Measurements from ENCODE around the gene TGM4. TPM values are rescaled to one million over a fixed set of nuclear protein-coding genes. Genes with fewer than 3 reads are reported as not detected.

TGM4 gene
- polyA plus RNA-seq, 3 donors, result 0.05 to 0.13 (median 0.09) TPM

DNA sequence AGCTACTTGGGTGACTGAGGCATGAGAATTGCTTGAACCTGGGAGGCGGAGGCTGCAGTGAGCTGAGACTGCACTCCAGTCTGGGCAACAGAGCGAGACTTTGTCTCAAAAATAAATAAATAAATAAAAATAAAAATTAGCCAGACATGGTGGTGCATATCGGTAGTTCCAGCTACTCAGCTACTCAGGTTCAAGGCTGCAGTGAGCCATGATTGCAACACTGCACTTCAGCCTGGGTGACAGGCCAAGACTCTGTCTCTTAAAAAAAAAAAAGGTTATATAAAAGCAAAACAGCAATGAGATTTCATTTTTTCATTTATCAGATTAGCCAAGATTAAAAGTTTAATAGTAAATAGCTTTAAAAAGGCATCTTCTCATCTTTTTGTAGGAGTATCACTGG is 2.9 kb downstream of the TGM4 start:
- DNase-seq, result no peak

GRCh38 chr3:44880284-44880683 is 5.9 kb downstream of the TGM4 start:
- DNase-seq, result no peak

DNA sequence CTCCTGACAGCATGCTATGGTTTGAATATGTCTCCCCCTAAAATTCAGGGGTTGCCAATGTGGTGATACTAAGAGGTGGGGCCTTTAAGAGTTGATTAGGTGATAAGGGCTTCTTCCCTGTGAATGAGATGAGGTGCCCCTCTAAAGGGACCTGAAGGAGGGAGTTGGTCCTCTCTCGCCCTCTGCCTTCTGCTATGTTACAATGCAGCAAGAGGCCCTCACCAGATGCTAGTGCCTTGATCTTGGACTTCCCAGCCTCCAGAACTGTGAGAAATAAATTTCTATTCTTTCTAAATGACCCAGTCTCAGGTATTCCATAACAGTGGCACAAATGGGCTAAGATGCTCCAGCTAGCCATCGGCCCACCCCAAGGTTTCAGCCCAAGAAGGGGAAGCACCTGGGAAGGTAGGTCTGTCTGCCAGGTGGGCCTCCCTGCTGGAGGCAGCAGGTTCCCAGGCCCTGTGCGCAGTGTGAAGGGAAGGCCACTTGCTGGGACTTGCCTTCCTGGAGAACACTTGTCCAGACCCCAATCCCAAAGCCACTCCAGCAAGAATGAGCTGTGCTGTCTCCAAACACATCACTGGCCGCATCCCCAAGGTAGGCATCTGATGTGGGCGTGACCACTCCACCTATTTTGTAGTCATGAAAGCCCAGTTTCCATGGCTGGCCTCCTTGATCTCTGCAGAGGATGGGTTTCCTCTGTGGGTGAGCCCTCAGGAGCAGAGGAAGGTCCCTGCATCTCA is 9.0 kb downstream of the TGM4 start:
- DNase-seq, result no peak

DNA sequence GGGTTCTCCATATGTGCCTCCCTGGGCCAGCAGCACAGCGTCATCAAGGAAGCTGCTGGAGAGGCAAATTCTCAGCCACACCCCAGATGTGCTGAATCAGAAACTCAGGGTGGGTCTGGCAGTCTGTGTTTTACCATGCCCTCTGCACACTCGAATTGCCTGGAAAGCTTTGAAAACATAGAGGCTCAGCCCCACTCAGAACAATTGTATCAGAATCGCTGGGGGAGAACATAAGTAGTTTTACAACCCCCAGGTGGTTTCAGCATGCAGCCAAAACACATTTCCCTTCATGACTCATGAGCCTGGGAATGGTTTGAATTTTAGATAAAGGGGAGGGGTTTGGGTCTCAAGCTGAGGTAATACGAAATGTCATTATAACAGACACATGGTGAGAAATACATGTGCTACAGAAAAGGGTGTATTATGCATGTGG is 9.6 kb downstream of the TGM4 start:
- DNase-seq, result no peak

- DNase-seq, result no peak
Observed at GRCh38 chr3:44885618-44886017, 11.2 kb downstream of the TGM4 start.

DNA sequence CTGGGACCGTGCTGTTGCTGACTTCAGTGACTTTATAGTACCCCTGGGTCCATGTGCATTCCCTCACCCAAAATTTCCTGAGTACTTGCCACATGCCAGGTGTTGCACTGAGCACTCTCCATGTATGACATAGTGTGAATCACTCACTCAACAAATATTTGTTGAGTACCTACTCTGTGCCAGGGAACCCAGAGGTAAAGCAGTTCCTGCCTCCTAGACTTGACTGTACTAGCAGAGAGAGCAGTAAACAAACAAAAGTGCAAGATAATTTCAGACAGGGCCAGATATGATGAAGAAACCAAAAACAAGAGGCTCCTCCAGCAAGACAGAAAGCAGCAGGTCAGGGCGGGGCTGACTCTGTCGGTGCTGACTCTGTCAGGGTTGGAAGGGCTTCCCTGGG is 12.2 kb downstream of the TGM4 start:
- no peak for DNase-seq

GRCh38 chr3:44887101-44887500 is 12.7 kb downstream of the TGM4 start:
- DNase-seq, result no peak

- no peak for DNase-seq
Observed at GRCh38 chr3:44890258-44890657, 15.8 kb downstream of the TGM4 start.

GRCh38 chr3:44890852-44891251 is 16.4 kb downstream of the TGM4 start:
- DNase-seq, result no peak

GRCh38 chr3:44892689-44893088 is 18.3 kb downstream of the TGM4 start:
- no peak for DNase-seq

GRCh38 chr3:44893097-44893496 is 18.7 kb downstream of the TGM4 start:
- DNase-seq, result no peak

DNA sequence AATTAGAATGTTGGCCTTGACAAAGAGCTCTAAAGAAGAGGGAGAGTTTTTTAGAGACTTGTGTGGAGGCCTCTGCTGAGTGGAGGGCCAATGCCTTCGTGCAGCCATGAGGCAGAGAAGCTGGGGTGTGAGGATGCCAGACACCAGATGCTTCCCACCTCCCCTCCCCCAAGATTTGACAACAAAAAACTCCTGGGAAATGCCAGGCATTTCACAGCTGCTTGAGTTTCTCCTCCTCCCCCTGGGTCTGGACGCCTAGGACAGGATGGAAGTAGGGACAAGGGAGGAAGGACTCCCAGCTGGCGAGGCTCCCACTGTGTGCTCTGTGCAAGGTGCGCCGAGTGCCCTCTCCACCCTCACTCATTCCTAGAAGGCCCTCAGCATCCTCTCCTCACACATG is 20.1 kb downstream of the TGM4 start:
- no peak for DNase-seq

DNA sequence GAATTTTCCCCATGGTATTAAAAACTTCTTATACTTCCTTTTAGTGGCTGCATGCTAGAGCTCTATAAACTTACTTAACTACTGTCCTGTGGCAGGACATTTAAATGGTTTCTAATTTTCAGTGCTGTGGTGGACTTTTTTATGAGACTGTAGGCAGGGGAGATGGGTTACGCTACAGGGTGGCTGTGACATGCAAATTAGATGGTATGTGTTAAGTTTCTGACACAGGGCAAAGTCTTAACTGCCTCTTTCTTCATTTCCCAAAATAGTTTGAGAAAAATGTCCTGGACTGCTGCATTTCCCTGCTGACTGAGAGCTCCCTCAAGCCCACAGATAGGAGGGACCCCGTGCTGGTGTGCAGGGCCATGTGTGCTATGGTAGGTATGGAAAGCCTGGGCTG is 22.0 kb downstream of the TGM4 start:
- DNase-seq, result no peak

GRCh38 chr3:44899683-44900367 is 25.4 kb downstream of the TGM4 start:
- DNase-seq, result no peak

- DNase-seq, result no peak
Observed at GRCh38 chr3:44902628-44903027, 28.2 kb downstream of the TGM4 start.

- DNase-seq, result no peak
Observed at GRCh38 chr3:44903314-44903713, 28.9 kb downstream of the TGM4 start.

DNA sequence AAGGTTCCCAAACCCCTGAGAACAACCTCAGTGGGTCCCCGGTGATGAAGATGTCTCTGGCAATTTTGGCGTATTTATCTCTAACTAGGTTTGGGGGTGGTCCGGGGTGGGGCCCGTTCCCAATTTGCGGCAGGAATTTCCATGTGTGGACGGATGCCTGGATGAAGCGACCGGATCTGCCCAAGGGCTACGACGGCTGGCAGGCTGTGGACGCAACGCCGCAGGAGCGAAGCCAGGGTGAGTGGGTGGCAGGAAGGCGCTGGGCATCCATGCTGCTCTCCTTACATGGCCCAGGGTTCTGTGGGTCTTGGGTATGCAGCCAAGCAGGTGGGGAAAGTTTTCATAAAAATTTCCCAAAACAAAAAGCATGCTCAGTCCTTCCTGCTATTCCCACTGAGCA is 29.3 kb downstream of the TGM4 start:
- no peak for DNase-seq

DNA sequence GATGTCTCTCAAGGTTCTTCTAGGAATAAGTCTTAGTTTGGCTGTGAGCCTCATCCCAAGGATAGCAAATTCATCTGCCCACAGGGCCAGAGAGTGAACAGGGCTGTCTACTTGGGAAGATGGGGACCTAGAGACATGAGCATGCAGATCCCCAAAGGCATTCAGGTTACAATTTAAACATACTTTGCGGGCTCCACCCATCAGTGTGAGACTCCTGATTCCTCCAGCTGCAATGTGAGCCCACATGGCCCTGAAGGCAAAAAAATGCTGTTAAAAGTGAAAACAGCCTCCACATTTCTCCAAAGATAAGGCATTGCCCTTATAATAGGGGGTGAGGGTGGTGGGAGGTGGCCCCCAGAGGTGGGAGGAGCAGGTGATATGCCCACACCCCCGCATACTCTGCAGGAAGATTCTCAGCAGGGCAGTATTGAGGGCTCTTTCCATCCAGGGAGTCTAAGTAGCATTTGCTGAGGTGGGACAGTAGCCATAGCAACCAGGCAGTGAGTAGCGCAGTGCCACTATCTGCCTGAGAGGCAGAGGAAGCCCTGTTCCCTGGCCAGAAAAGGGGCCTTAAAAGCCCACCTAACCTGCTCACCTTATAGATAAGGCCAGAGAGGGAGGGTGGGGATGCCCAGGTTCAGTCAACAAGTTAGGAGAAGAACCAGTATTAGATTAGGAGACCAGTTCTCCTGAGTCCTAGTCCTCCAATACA is 31.2 kb downstream of the TGM4 start:
- DNase-seq, result no peak

GRCh38 chr3:44906997-44907396 is 32.6 kb downstream of the TGM4 start:
- DNase-seq, result no peak

- no peak for DNase-seq
Observed at GRCh38 chr3:44907612-44908011, 33.2 kb downstream of the TGM4 start.

GRCh38 chr3:44909063-44909462 is 34.7 kb downstream of the TGM4 start:
- DNase-seq, result no peak

- no peak for DNase-seq
Observed at GRCh38 chr3:44910693-44911092, 36.3 kb downstream of the TGM4 start.

DNA sequence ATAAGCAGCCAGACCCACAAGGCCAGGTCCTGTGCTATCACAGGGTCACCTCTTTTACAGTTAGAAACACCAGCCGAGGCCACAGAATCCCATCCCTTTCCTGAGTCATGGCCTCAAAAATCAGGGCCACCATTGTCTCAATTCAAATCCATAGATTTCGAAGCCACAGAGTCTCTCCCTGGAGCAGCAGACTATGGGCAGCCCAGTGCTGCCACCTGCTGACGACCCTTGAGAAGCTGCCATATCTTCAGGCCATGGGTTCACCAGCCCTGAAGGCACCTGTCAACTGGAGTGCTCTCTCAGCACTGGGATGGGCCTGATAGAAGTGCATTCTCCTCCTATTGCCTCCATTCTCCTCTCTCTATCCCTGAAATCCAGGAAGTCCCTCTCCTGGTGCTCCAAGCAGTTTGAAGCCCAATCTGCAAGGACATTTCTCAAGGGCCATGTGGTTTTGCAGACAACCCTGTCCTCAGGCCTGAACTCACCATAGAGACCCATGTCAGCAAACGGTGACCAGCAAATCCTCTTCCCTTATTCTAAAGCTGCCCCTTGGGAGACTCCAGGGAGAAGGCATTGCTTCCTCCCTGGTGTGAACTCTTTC is 39.6 kb downstream of the TGM4 start:
- DNase-seq, result peak; percentile 53
